Measurements from ENCODE around the gene KCNQ1.
A peak's percentile ranks its signal among the peaks of the same experiment; 100 is the strongest.

The KCNQ1 gene

GRCh38 chr11:2730272-2731129 lies 285.7 kb downstream of the KCNQ1 start:
- Mint-ChIP-seq H3K27me3 (no peaks in the 10 kb centered on the region), H3K4me1 (peaks cover 4% of the 10 kb centered on the region), H3K9me3 (no peaks in the 10 kb centered on the region), H3K36me3 (peaks cover 4% of the 10 kb centered on the region), H3K4me3 (no peak overlapping the region), H3K27ac (no peak overlapping the region)
- DNase-seq (ENCODE audit: low spot score in 2 of 2) (no peak), ATAC-seq (ENCODE audit: low read depth) (no peak)

GRCh38 chr11:2731130-2732125 lies 286.6 kb downstream of the KCNQ1 start:
- Mint-ChIP-seq H3K27me3 (no peaks in the 10 kb centered on the region), H3K27ac (no peak overlapping the region), H3K4me3 (no peak overlapping the region), H3K9me3 (no peaks in the 10 kb centered on the region), H3K4me1 (peaks cover 2% of the 10 kb centered on the region), H3K36me3 (peaks cover 4% of the 10 kb centered on the region)
- DNase-seq (ENCODE audit: low spot score in 2 of 2) = no peak
- ATAC-seq (ENCODE audit: low read depth) = no peak

- Mint-ChIP-seq H3K4me3 (no peak overlapping the region), H3K27ac (peak overlapping the region; percentile 24), H3K27me3 (no peaks in the 10 kb centered on the region), H3K36me3 (peaks cover 5% of the 10 kb centered on the region), H3K4me1 (peaks cover 2% of the 10 kb centered on the region), H3K9me3 (no peaks in the 10 kb centered on the region)
- ATAC-seq (ENCODE audit: low read depth) (no peak), DNase-seq (ENCODE audit: low spot score in 2 of 2) (no peak)
Observed at GRCh38 chr11:2732261-2732939, 287.6 kb downstream of the KCNQ1 start.

GRCh38 chr11:2732940-2733628 lies 288.3 kb downstream of the KCNQ1 start:
- H3K27me3 Mint-ChIP-seq = no peaks in the 10 kb centered on the region
- no peak overlapping the region for H3K27ac Mint-ChIP-seq
- no peaks in the 10 kb centered on the region for H3K9me3 Mint-ChIP-seq
- DNase-seq (ENCODE audit: low spot score in 2 of 2) (no peak), ATAC-seq (ENCODE audit: low read depth) (no peak)
- H3K4me3 Mint-ChIP-seq = no peak overlapping the region
- peaks cover 2% of the 10 kb centered on the region for H3K4me1 Mint-ChIP-seq
- H3K36me3 Mint-ChIP-seq = peaks cover 5% of the 10 kb centered on the region

- H3K27me3 Mint-ChIP-seq = no peaks in the 10 kb centered on the region
- DNase-seq (ENCODE audit: low spot score in 2 of 2) = no peak
- H3K36me3 Mint-ChIP-seq = peaks cover 5% of the 10 kb centered on the region
- ATAC-seq (ENCODE audit: low read depth) = no peak
- peaks cover 2% of the 10 kb centered on the region for H3K4me1 Mint-ChIP-seq
- no peak overlapping the region for H3K4me3 Mint-ChIP-seq
- no peaks in the 10 kb centered on the region for H3K9me3 Mint-ChIP-seq
- no peak overlapping the region for H3K27ac Mint-ChIP-seq
Observed at GRCh38 chr11:2734181-2735052, 289.6 kb downstream of the KCNQ1 start.

GRCh38 chr11:2735053-2735589 lies 290.3 kb downstream of the KCNQ1 start:
- H3K36me3 Mint-ChIP-seq = peaks cover 3% of the 10 kb centered on the region
- no peak overlapping the region for H3K4me3 Mint-ChIP-seq
- no peaks in the 10 kb centered on the region for H3K27me3 Mint-ChIP-seq
- H3K27ac Mint-ChIP-seq = no peak overlapping the region
- DNase-seq (ENCODE audit: low spot score in 2 of 2) (no peak), ATAC-seq (ENCODE audit: low read depth) (no peak)
- H3K9me3 Mint-ChIP-seq = no peaks in the 10 kb centered on the region
- H3K4me1 Mint-ChIP-seq = peaks cover 2% of the 10 kb centered on the region

- H3K36me3 Mint-ChIP-seq = peaks cover 5% of the 10 kb centered on the region
- no peak overlapping the region for H3K27ac Mint-ChIP-seq
- H3K9me3 Mint-ChIP-seq = no peaks in the 10 kb centered on the region
- H3K4me3 Mint-ChIP-seq = no peak overlapping the region
- no peak for DNase-seq (ENCODE audit: low spot score in 2 of 2)
- peaks cover 2% of the 10 kb centered on the region for H3K4me1 Mint-ChIP-seq
- no peak for ATAC-seq (ENCODE audit: low read depth)
- no peaks in the 10 kb centered on the region for H3K27me3 Mint-ChIP-seq
Observed at GRCh38 chr11:2736577-2737225, 291.9 kb downstream of the KCNQ1 start.

- H3K4me3 Mint-ChIP-seq = no peak overlapping the region
- no peaks in the 10 kb centered on the region for H3K9me3 Mint-ChIP-seq
- H3K27ac Mint-ChIP-seq = no peak overlapping the region
- H3K27me3 Mint-ChIP-seq = no peaks in the 10 kb centered on the region
- no peak for ATAC-seq (ENCODE audit: low read depth)
- H3K36me3 Mint-ChIP-seq = peaks cover 5% of the 10 kb centered on the region
- no peak for DNase-seq (ENCODE audit: low spot score in 2 of 2)
- H3K4me1 Mint-ChIP-seq = peaks cover 2% of the 10 kb centered on the region
Observed at GRCh38 chr11:2737226-2737590, 292.4 kb downstream of the KCNQ1 start.

GRCh38 chr11:2737866-2738265 lies 293.1 kb downstream of the KCNQ1 start:
- Mint-ChIP-seq H3K4me1 (peaks cover 2% of the 10 kb centered on the region), H3K9me3 (no peaks in the 10 kb centered on the region), H3K27ac (no peak overlapping the region), H3K27me3 (no peaks in the 10 kb centered on the region), H3K4me3 (no peak overlapping the region), H3K36me3 (peaks cover 5% of the 10 kb centered on the region)
- ATAC-seq (ENCODE audit: low read depth) = no peak
- DNase-seq (ENCODE audit: low spot score in 2 of 2) = no peak

- Mint-ChIP-seq H3K27ac (no peak overlapping the region), H3K4me3 (no peak overlapping the region), H3K4me1 (peaks cover 2% of the 10 kb centered on the region), H3K9me3 (no peaks in the 10 kb centered on the region), H3K27me3 (no peaks in the 10 kb centered on the region), H3K36me3 (peaks cover 3% of the 10 kb centered on the region)
- DNase-seq (ENCODE audit: low spot score in 2 of 2) (no peak), ATAC-seq (ENCODE audit: low read depth) (no peak)
Observed at GRCh38 chr11:2738551-2739431, 294.0 kb downstream of the KCNQ1 start.

GRCh38 chr11:2739531-2740274 lies 294.9 kb downstream of the KCNQ1 start:
- no peaks in the 10 kb centered on the region for H3K27me3 Mint-ChIP-seq
- ATAC-seq (ENCODE audit: low read depth) (no peak), DNase-seq (ENCODE audit: low spot score in 2 of 2) (no peak)
- H3K4me3 Mint-ChIP-seq = no peak overlapping the region
- H3K9me3 Mint-ChIP-seq = no peaks in the 10 kb centered on the region
- no peak overlapping the region for H3K27ac Mint-ChIP-seq
- H3K36me3 Mint-ChIP-seq = peaks cover 6% of the 10 kb centered on the region
- peaks cover 2% of the 10 kb centered on the region for H3K4me1 Mint-ChIP-seq

Data from memory B cell (primary cell).